Stimulated activated CD4-positive, alpha-beta T cell treated with anti-CD3 and anti-CD28 coated beads, TNF-alpha, amount 100 ng/mL, for 1 hour (primary cell): ENCODE results near the gene TMTC2.
"Not testable (repeated sequence)": the region's sequence is repeated elsewhere in the genome, so short reads cannot be mapped to it uniquely, and the experiment has no call there.

Experiments used
- DNase-seq, 3 donors: peaks; one replicate each; pipeline ENCODE4 v3.0.0-alpha.2; 2020; ENCODE audit warnings: low read depth in 3 of 3, low spot score in 1 of 3

Gene TMTC2

DNA sequence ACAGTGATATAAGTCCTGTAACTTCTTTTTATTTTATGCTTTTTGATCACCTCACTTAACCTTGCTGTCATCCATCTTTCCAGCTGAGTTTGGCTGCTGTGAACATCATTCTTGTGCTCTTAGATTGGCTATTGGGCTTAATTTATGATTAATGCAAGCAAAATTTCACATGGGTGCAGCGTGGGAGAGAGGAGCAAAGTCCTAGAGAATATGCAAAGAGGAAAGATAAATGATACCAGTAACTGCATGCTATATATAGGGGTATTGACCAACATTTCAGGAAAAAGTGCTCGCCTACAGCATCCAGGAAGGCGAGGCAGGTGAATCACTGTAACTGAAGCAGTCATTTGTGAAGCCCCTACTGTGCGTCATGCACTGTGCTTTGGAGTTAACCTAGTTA, 153.1 kb downstream of the TMTC2 start:
- DNase-seq, result no peak

GRCh38 chr12:82841487-82841904, 154.8 kb downstream of the TMTC2 start:
- DNase-seq, result no peak

GRCh38 chr12:82842480-82842879, 155.8 kb downstream of the TMTC2 start:
- no peak for DNase-seq

DNA sequence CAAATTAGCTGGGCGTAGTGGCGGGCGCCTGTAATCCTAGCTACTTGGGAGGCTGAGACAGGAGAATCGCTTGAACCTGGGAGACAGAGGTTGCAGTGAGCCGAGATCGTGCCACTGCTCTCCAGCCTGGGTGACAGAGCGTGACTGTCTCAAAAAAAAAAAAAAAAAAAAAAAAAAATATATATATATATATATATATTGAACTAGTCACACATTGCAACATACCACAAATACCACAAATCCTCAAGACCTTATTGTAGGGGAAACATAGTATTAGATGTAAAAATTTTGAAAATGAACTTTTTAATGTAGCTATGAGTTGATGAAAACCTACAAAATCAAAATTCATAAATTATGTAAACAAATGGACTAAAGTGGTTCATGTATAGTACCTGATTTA, 158.4 kb downstream of the TMTC2 start:
- DNase-seq, result not testable (repeated sequence)

DNA sequence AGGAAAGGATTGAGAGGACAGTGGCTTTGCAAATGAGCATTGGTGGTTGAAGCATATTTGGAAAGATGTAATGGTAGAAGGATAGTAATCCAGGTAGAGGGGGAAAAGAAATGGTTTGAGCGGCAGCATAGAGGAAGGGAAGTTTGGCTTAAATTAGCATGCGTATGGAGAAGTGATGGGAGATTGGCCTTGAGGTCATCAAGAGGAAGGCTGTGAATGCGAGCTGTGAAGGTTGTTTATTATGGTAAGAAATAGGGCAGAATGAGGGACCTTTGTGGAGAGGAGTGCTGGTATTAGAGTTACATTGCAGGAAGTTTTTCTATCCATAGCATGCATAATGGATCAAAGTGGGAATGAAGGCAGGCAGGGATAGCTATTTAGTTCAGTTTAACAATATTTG, 162.1 kb downstream of the TMTC2 start:
- DNase-seq, result no peak

GRCh38 chr12:82852529-82852928, 165.8 kb downstream of the TMTC2 start:
- no peak for DNase-seq

DNA sequence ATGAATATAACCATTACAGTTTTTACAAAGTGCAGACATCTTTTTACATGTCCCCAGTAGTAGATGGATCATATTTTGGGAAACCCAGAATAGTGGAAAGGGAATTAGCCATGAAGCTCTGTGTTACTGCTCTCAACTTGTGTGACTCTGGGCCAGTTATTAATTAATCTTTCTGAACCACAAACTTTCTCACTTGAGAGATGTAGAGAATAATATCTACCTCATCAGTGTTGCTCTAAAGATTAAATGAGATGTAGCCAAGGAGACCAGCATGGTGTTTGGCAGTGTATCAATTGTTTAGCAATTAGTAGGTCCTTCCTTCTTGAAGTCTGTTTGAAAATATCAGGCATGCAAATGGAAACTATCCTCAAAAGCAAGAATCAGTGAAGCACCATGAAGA, 169.2 kb downstream of the TMTC2 start:
- DNase-seq, result no peak

- DNase-seq, result no peak
Measured at GRCh38 chr12:82857276-82857675, 170.6 kb downstream of the TMTC2 start.

DNA sequence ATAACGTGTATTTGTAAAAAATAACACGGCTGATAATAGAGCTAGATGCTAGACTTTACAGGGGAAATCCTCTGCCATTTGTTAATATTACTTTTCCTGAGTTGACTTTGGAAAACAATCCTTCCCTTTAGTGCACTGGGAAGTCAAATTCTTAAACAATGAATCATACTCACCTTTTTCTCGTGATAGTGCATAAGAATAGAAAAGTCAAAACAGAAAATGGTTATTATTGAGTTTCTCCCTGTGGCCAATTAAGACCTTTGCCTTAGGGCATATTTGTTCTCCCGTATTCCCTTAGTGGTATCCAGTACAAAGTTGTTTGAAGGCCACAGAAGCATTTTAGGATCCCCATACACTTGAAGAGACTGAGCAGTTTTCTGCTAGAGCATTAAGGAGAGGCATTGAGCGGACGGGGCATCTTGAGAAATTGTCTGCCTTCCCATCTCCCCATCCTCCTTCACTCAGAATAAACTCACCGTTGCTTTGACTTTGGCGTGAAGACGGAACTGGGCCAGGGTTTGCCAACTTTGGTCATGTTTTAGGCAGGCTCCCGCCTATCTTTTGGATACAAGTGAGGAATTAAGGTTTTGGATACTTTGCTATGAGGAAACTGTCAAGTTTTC, 171.3 kb downstream of the TMTC2 start:
- DNase-seq, result no peak

DNA sequence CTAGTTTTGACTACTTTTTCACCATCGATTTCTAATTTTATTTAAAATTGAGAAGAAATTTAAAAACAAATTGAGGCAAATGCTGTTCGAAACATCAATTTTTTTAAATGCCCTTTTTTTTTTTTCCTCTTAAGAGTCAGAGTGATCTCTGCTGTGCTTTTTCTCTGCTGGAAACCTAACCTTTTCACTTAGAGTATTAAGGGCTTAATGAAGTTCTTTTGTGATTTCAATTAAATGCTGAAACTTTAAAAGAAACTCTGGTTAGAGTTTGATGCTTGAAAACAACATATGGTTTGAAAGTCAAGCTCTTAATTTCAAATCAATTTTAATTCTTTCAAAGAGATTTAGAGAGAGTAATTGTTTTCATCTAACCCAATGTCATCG, 171.8 kb downstream of the TMTC2 start:
- no peak for DNase-seq

DNA sequence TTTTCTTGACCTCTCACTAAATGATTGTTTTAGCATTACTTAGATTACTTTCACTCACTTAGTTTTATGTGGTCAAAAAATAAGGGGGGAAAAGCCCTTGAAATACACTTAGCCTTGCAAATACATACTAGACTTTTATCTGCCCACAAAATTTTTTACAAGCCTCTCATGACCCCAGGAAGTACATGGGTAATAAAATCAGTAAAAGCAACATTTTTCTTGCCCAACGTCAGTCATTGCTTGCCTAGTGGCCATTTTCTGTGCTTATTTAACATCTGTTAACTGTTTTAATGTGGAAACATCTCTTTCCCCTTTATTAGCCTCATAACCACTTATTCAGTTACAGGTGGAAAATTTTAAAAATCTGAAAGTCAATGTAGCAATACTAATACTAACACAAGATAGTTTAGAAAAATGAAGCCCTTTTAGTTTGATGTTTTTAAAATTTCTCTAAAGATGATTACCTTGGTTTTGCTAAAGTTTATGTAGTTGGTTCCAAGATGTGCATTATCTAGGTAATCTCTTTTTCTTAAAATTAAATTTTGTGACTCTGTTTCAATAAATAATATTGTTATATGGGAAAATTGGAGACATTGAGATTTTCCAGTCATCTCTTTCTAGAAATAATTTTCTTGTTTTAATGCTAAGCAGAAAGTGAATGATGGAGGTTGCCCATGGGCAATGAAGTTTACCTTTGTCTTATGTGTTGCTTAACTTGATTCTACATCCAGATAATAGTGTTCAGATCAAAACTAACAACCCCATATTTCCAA, 175.5 kb downstream of the TMTC2 start:
- DNase-seq, result no peak

- no peak for DNase-seq
Measured at GRCh38 chr12:82862876-82863649, 176.4 kb downstream of the TMTC2 start.

GRCh38 chr12:82866227-82866775, 179.6 kb downstream of the TMTC2 start:
- no peak for DNase-seq

DNA sequence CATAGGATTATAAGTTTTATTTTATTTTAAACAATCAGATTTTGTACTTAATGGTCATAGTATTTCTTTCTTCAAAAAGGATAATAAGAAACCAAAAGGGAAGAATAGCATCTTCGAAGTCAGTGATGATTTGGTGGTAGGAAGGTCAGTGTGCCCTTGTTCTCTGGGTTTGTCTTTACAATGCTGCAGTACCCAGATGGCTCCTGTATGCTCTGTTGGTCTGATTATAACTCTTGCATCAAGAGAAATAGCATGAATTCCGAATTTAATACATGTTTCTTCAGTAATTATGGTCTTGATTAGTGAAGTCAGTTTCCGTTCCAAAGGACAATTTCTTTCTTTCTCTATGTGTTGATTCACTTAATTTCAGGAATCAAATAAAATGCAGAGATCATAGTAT, 180.2 kb downstream of the TMTC2 start:
- no peak for DNase-seq

GRCh38 chr12:82867762-82868500, 181.2 kb downstream of the TMTC2 start:
- no peak for DNase-seq

GRCh38 chr12:82870771-82871377, 184.2 kb downstream of the TMTC2 start:
- no peak for DNase-seq

- no peak for DNase-seq
Measured at GRCh38 chr12:82872088-82872487, 185.4 kb downstream of the TMTC2 start.

- no peak for DNase-seq
Measured at GRCh38 chr12:82873309-82873708, 186.6 kb downstream of the TMTC2 start.

DNA sequence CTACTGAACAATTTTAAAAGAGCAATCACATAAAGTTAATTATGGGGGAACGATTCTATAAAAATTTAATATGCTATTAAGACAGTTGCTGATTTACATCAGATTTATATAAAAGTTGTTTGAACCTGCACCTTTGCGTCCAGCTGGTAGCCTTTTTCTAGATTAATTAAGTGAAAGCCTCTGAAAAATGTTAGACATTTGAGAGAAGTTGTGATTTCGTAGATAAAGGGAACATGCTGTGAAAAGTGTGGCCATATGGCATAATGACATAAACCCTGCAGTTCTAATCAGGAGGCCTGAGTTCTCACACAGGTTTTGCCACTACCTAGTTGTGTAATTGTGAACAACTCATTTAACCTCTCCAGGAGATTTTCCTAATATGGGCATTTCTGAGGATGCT, 187.2 kb downstream of the TMTC2 start:
- no peak for DNase-seq

DNA sequence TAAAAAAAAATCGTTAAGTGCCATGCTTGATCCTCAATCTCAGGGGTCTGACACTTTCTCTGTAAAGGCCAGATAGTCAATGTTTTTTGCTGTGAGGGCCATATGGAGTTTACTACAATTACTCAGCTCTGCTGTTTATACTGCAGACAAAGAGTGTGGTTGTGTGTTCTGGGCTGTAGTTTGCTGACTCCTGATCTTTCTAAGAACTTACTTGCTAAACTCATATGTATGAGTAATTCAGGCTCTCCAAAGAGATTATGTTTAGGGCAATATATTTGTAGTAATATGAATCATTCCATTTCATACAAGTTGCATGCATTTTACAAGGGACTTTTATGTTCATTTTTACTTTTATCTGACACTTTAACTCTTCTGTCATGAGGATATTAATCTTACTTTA, 188.2 kb downstream of the TMTC2 start:
- no peak for DNase-seq

DNA sequence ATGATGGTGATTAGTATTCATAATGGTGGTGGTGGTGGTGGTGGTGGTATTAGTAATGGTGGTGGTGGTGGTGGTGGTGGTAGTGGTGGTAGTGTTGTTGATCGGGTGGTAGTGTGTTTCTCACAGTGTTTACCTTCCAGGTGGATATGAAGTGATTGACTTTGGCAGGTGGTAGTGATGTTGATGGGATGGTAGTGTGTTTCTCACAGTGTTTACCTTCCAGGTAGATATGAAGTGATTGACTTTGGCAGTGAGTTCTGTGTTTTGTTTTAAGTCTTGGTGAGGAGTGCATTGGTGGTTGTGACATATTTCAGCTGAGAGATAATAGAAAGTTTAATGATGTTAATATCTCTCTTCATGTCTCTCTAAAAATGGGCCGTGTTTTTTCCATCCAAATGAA, 189.4 kb downstream of the TMTC2 start:
- no peak for DNase-seq
